ENCODE measurements around the gene KPNA5. TPM values are rescaled to one million over a fixed set of nuclear protein-coding genes. Genes with fewer than 3 reads are reported as not detected.
A peak's percentile ranks its signal among the peaks of the same experiment; 100 is the strongest.

Gene KPNA5
- total RNA-seq, 1 donor, result 11.2 TPM

GRCh38 chr6:116783852-116784251 is 102.8 kb downstream of the KPNA5 start:
- Histone ChIP-seq H3K4me3 (ENCODE audit: insufficient read depth, low read length) (no peak overlapping the region), H3K27me3 (ENCODE audit: insufficient read depth, low read length) (no peaks in the 10 kb centered on the region), H3K4me1 (ENCODE audit: insufficient read depth, low read length) (no peaks in the 10 kb centered on the region), H2AFZ (ENCODE audit: low read length) (no peak overlapping the region), H3K27ac (ENCODE audit: low read depth, low read length) (no peak overlapping the region), H3K36me3 (ENCODE audit: insufficient read depth, low read length) (no peaks in the 10 kb centered on the region), H3K79me2 (ENCODE audit: insufficient read depth, low read length) (no peaks in the 10 kb centered on the region), H4K20me1 (ENCODE audit: insufficient read depth, low read length) (no peaks in the 10 kb centered on the region), H3K9me3 (ENCODE audit: low read depth, low read length) (no peaks in the 10 kb centered on the region), H3K4me2 (ENCODE audit: insufficient read depth, low read length) (no peak overlapping the region)
- peak; percentile 29 for DNase-seq (ENCODE audit: insufficient read length, low spot score, missing footprints)
- TF ChIP-seq CTCF (IDR thresholded peaks at IDR 0.05; ENCODE audit: extremely low read depth, low read depth, low read length), result no peak

Other genes starting within 250 kb of the KPNA5 start
- 0.72 and 0.88 TPM in 2 replicates for gene CALHM6, start 219.8 kb upstream of the KPNA5 start, total RNA-seq
- 14.8 and 16.2 TPM in 2 replicates for gene CALHM5, start 169.6 kb upstream of the KPNA5 start, total RNA-seq
- under 0.01 and 0.29 TPM in 2 replicates for gene TRAPPC3L, start 135.5 kb upstream of the KPNA5 start, total RNA-seq
- not detected in 2 replicates for gene CALHM4, start 127.5 kb upstream of the KPNA5 start, total RNA-seq
- 35.1 and 39.1 TPM in 2 replicates for gene RWDD1, start 109.7 kb upstream of the KPNA5 start, total RNA-seq
- 0.36 and 0.59 TPM in 2 replicates for gene RSPH4A, start 64.7 kb upstream of the KPNA5 start, total RNA-seq
- gene ZUP1, start 12.4 kb upstream of the KPNA5 start, total RNA-seq, result 10.9 and 12.4 TPM in 2 replicates
- 0.36 TPM in 1 of 2 replicates, not detected in the other for gene FAM162B, start 84.5 kb downstream of the KPNA5 start, total RNA-seq
- gene GPRC6A, start 147.9 kb downstream of the KPNA5 start, total RNA-seq, result not detected in 2 replicates
- not detected in 2 replicates for gene RFX6, start 196.0 kb downstream of the KPNA5 start, total RNA-seq